GM18502 (cell line): ENCODE measurements around the gene CRTAC1.

Source experiments
- ATAC-seq: cut with Tn5 transposase; IDR thresholded peaks from one replicate; pipeline ENCODE4 v1.9.1; 2021; ENCODE audit warnings: mild to moderate bottlenecking; ENCODE audit not compliant: unreplicated experiment, poor library complexity

CRTAC1 gene

GRCh38 chr10:97880109-97880508 lies 150.3 kb downstream of the CRTAC1 start:
- ATAC-seq, result no peak

GRCh38 chr10:97879241-97879640 lies 151.2 kb downstream of the CRTAC1 start:
- ATAC-seq, result no peak

- ATAC-seq, result no peak
These were observed 154.0 kb downstream of the CRTAC1 start for GRCh38 chr10:97876402-97876801.

- no peak for ATAC-seq
These were observed 155.0 kb downstream of the CRTAC1 start for GRCh38 chr10:97875391-97875790.

- ATAC-seq, result no peak
These were observed 156.1 kb downstream of the CRTAC1 start for GRCh38 chr10:97874332-97874731.

GRCh38 chr10:97873569-97873968 lies 156.9 kb downstream of the CRTAC1 start:
- no peak for ATAC-seq

- no peak for ATAC-seq
These were observed 159.4 kb downstream of the CRTAC1 start for GRCh38 chr10:97870990-97871389.

GRCh38 chr10:97869091-97870042 lies 161.1 kb downstream of the CRTAC1 start:
- ATAC-seq, result peak; percentile 95

GRCh38 chr10:97868134-97868685 lies 162.2 kb downstream of the CRTAC1 start:
- ATAC-seq, result no peak

GRCh38 chr10:97867220-97867800 lies 163.1 kb downstream of the CRTAC1 start:
- no peak for ATAC-seq

GRCh38 chr10:97866524-97867219 lies 163.7 kb downstream of the CRTAC1 start:
- no peak for ATAC-seq

- no peak for ATAC-seq
These were observed 164.9 kb downstream of the CRTAC1 start for GRCh38 chr10:97865488-97865887.

- no peak for ATAC-seq
These were observed 166.6 kb downstream of the CRTAC1 start for GRCh38 chr10:97863808-97864207.

- no peak for ATAC-seq
These were observed 168.5 kb downstream of the CRTAC1 start for GRCh38 chr10:97861924-97862323.

- ATAC-seq, result no peak
These were observed 169.2 kb downstream of the CRTAC1 start for GRCh38 chr10:97861097-97861750.

- ATAC-seq, result no peak
These were observed 172.4 kb downstream of the CRTAC1 start for GRCh38 chr10:97858001-97858439.

- ATAC-seq, result no peak
These were observed 175.7 kb downstream of the CRTAC1 start for GRCh38 chr10:97854743-97855142.

GRCh38 chr10:97852840-97853405 lies 177.5 kb downstream of the CRTAC1 start:
- no peak for ATAC-seq

GRCh38 chr10:97852277-97852676 lies 178.1 kb downstream of the CRTAC1 start:
- ATAC-seq, result no peak
